Stomach (tissue), 9 donors: ENCODE data around the gene FBXO41. TPM values are rescaled to one million over a fixed set of nuclear protein-coding genes. Genes with fewer than 3 reads are reported as not detected.

Experiments
- DNase-seq, 2 donors: peaks; one replicate each; pipeline versions ENCODE4 v3.0.0 to v3.0.0-alpha.2; 2013 to 2019
- H3K27ac ChIP-seq, 5 donors: fragments of 200-600 bp in 4 of 5; sonication (generic) in 4 of 5; one replicate each; pipeline ENCODE4 v1.5.1; 2013 to 2019; ENCODE audit warnings: mild to moderate bottlenecking in 1 of 5, moderate library complexity in 1 of 5
- H3K27me3 ChIP-seq, 3 donors: fragments of 200-600 bp; sonication (generic); one replicate each; pipeline ENCODE4 v1.5.1; 2017 to 2019; ENCODE audit warnings: mixed run types in 1 of 3
- H3K36me3 ChIP-seq, 4 donors: fragments of 200-600 bp; sonication (generic); 1 replicate in 3 of 4; 2 replicates in 1 of 4; pipeline ENCODE4 v1.5.1; 2016 to 2019
- H3K4me1 ChIP-seq, 4 donors: fragments of 200-600 bp; sonication (generic); one replicate each; pipeline ENCODE4 v1.5.1; 2016 to 2019
- H3K4me3 ChIP-seq, 4 donors: fragments of 200-600 bp; sonication (generic) in 3 of 4; one replicate each; pipeline ENCODE4 v1.5.1; 2016 to 2019; ENCODE audit warnings: mild to moderate bottlenecking in 1 of 4
- H3K9me3 ChIP-seq, 4 donors: fragments of 200-600 bp; sonication (generic); one replicate each; pipeline ENCODE4 v1.5.1; 2016 to 2019
- CTCF ChIP-seq, 7 experiments: fragments of 450-650 bp in 4 of 7; fragments of 200-600 bp in 3 of 7; sonication (generic) in 3 of 7; IDR thresholded peaks; one replicate each; pipeline ENCODE4 v1.5.1; 2016 to 2019; ENCODE audit warnings: antibody characterized with exemption in 7 of 7, control low read depth in 2 of 7, mild to moderate bottlenecking in 1 of 7
- EP300 ChIP-seq: sonication (generic); formaldehyde crosslinking; IDR thresholded peaks from one replicate; pipeline ENCODE4 v1.6.1; 2017; ENCODE audit warnings: antibody characterized with exemption
- POLR2A ChIP-seq, 4 donors: fragments of 450-650 bp; IDR thresholded peaks; one replicate each; pipeline ENCODE4 v1.6.1; 2016; ENCODE audit warnings: antibody characterized with exemption in 4 of 4, control low read depth in 2 of 4, mild to moderate bottlenecking in 1 of 4, moderate library complexity in 1 of 4
- POLR2AphosphoS5 ChIP-seq, 3 donors: sonication (generic); formaldehyde crosslinking; IDR thresholded peaks; one replicate each; pipeline ENCODE4 v1.6.1; 2016; ENCODE audit warnings: antibody characterized with exemption in 3 of 3
- WGBS, 5 donors: extraction: QIAGEN DNeasy Blood & Tissue Kit in 3 of 5; methylation state at CpG; one replicate each; pipeline versions ENCODE4 v1.1.5 to v1.1.7; 2013 to 2018; 5-methylcytosine and 5-hydroxymethylcytosine counted together
- intact Hi-C: fragments of 100-400 bp; cut with DNase I; formaldehyde crosslinking; loops from one replicate; pipeline ENCODE4 v1.15.1; 2023; ENCODE audit warnings: low total_unique reads
- polyA plus RNA-seq, 3 donors: library from polyadenylated mRNA; stranded (reverse); fragments of 200-250 nt; gene quantifications; one replicate each; pipeline ENCODE4 v1.2.3, GENCODE V29; 2013
- total RNA-seq, 5 donors: library from RNA; depleted of rRNA; stranded (reverse); fragments of >200 nt; gene quantifications; one replicate each; pipeline versions ENCODE4 v1.1.0 to v1.2.3, GENCODE V29; 2014 to 2016
- donor health status: healthy with polysubstance abuse.
- donor health status: Bipolar disorder and iron deficiency.
- donor health status: healthy.

The FBXO41 gene
- total and polyA plus RNA-seq, 8 donors, result 0.55 to 16.8 (median 2.6) TPM

- Histone ChIP-seq H3K27me3 (no peaks in the 10 kb centered on the region), H3K27ac (no peak overlapping the region), H3K4me1 (no peaks in the 10 kb centered on the region), H3K4me3 (no peak overlapping the region), H3K36me3 (peaks cover 16 to 43% (median 39%) of the 10 kb centered on the region in 4 donors), H3K9me3 (no peaks in the 10 kb centered on the region)
- DNase-seq, result no peak
- TF ChIP-seq EP300 (no peak), POLR2AphosphoS5 (IDR thresholded peaks at IDR 0.05) (no peak), POLR2A (IDR thresholded peaks at IDR 0.05) (no peak), CTCF (IDR thresholded peaks at IDR 0.05) (no peak)
- intact Hi-C loops, result no loop called here
- 20 to 88% (median 80%) methylated on average over 1 of the region's 1 CpG for WGBS, 5 donors
These were observed 27.7 kb downstream of the FBXO41 start for GRCh38 chr2:73256618-73256922.

DNA sequence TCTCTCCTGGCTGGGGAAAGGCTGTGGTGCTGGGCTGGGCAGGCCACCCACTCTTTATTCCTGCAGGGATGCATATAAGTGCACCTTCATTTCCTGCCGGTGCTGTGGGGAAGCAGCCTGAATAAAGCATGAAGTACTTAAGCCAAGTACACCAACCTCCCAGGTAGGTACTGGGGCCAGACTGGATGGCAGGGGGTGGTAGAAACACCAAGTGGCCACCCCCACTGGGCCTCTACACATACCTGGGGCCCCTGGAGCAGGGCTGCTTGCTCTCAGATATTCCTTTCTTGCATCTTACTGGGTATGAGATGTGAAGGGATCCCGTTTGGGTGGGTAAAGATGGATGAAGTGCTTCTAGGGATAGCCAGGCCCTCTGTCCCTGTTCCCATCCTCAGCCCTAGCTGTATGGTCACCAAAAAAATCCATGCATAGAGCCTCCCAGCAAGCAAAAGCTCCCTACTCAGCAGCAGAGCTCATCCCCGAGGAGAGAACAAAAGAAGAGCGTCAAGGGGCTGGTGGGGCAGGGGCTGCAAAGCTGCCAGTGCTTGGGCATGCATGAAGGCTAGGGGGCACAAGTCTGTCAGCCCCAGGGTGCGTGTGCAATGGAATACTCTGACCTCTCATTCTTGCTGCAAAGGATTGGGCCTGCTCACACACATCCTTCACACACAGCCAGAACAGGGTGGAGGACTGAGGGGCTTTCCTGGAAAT lies 28.2 kb downstream of the FBXO41 start:
- Histone ChIP-seq H3K27ac (no peak overlapping the region), H3K36me3 (peaks cover 21 to 48% (median 44%) of the 10 kb centered on the region in 4 donors), H3K9me3 (no peaks in the 10 kb centered on the region), H3K4me3 (no peak overlapping the region), H3K4me1 (no peaks in the 10 kb centered on the region), H3K27me3 (no peaks in the 10 kb centered on the region)
- no peak for DNase-seq
- intact Hi-C loops, result no loop called here
- TF ChIP-seq CTCF (IDR thresholded peaks at IDR 0.05) (no peak), POLR2A (IDR thresholded peaks at IDR 0.05) (no peak), POLR2AphosphoS5 (IDR thresholded peaks at IDR 0.05) (no peak), EP300 (no peak)
- WGBS, 5 donors, result 58 to 67% (median 62%) methylated on average over 5 of the region's 5 CpGs

DNA sequence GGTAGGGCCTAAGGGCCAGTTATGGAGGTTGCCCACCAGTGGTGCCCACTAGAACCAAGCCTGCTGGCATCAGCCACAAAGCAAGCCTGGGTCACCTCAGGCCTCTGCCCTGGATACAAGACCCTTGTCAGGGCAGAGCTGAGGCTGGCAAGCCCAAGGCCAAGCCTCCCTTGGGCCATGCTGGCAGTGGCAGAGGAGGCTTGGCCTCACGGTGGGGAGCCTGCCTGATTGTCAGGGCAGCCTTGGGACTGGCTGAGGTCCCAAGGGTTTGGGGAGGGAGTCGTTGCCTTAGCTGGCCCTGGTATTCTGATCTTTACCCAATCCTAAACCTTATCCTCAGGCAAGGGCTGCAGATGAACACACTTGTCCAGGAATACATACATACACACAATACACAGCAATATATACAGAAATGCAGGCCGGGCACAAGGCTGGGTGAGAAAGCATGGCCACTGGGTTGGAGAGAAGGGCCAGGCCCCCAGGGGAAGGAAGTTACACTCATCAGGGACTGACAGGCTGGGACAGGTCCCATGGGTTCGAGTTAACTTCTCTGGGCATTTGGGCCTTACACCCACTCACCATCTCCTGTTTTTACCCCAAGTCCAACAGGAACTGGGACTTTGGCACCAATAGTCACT lies 29.2 kb downstream of the FBXO41 start:
- TF ChIP-seq POLR2A (IDR thresholded peaks at IDR 0.05) (no peak), CTCF (IDR thresholded peaks at IDR 0.05) (no peak), POLR2AphosphoS5 (IDR thresholded peaks at IDR 0.05) (no peak), EP300 (no peak)
- Histone ChIP-seq H3K36me3 (peaks cover 30 to 57% (median 54%) of the 10 kb centered on the region in 4 donors), H3K4me1 (no peaks in the 10 kb centered on the region), H3K27ac (no peak overlapping the region), H3K27me3 (no peaks in the 10 kb centered on the region), H3K4me3 (no peak overlapping the region), H3K9me3 (no peaks in the 10 kb centered on the region)
- intact Hi-C loops, result no loop called here
- DNase-seq, result no peak
- WGBS, 5 donors, result 54 to 65% (median 62%) methylated on average over 3 to 4 of the region's 4 CpGs

- no peak overlapping the region for H3K4me3 ChIP-seq
- DNase-seq, result no peak
- WGBS, 5 donors, result 87 to 94% (median 92%) methylated on average over 6 to 7 of the region's 7 CpGs
- H3K27me3 ChIP-seq, result no peaks in the 10 kb centered on the region
- TF ChIP-seq POLR2A (IDR thresholded peaks at IDR 0.05), result no peak
- no peak for TF ChIP-seq CTCF (IDR thresholded peaks at IDR 0.05)
- TF ChIP-seq POLR2AphosphoS5 (IDR thresholded peaks at IDR 0.05), result no peak
- no peak for TF ChIP-seq EP300
- H3K4me1 ChIP-seq, result no peaks in the 10 kb centered on the region
- H3K36me3 ChIP-seq, result peaks cover 37 to 64% (median 60%) of the 10 kb centered on the region in 4 donors
- intact Hi-C loops, result no loop called here
- no peak overlapping the region for H3K27ac ChIP-seq
- no peaks in the 10 kb centered on the region for H3K9me3 ChIP-seq
These were observed 29.8 kb downstream of the FBXO41 start for GRCh38 chr2:73254343-73255006.
